Endothelial cell of umbilical vein (primary cell): ENCODE measurements around the gene SLC44A1.

Experiments used
- CTCF ChIP-seq, 2 donors: IDR thresholded peaks; 1 replicate in 1 of 2; 2 replicates in 1 of 2; pipeline ENCODE4 v1.5.1; 2011; ENCODE audit warnings: low read length in 2 of 2, mild to moderate bottlenecking in 2 of 2, moderate library complexity in 2 of 2, control low read depth in 1 of 2, inconsistent platforms in 1 of 2, low read depth in 1 of 2; ENCODE audit not compliant: insufficient read depth in 1 of 2; ENCODE audit errors: extremely low read depth in 1 of 2
- GATA2 ChIP-seq: IDR thresholded peaks from 2 replicates; pipeline ENCODE4 v1.7.0; 2011; ENCODE audit warnings: low read depth, mild to moderate bottlenecking, moderate library complexity, mixed read lengths, low read length; ENCODE audit not compliant: insufficient read length, insufficient read depth
- POLR2A ChIP-seq: IDR thresholded peaks from 2 replicates; pipeline ENCODE4 v1.6.1; 2012; ENCODE audit warnings: low read depth, mild to moderate bottlenecking, control low read depth, low read length
- POLR2AphosphoS5 ChIP-seq: IDR thresholded peaks from 2 replicates; pipeline ENCODE4 v1.6.1; 2012; ENCODE audit warnings: low read depth, mild to moderate bottlenecking, control low read depth, low read length, moderate library complexity; ENCODE audit not compliant: insufficient read depth
- TF ChIP-seq, protein P1 (sequence below): IDR thresholded peaks from 2 replicates; pipeline ENCODE4 v1.6.1; 2011; ENCODE audit not compliant: insufficient read depth, insufficient read length

GRCh38 chr9:105436783-105437182, 192.3 kb downstream of the SLC44A1 start:
- no peak for TF ChIP-seq CTCF (IDR thresholded peaks at IDR 0.05; ENCODE audit: extremely low read depth in 1 of 2, insufficient read depth in 1 of 2, low read depth in 1 of 2, low read length in 2 of 2)
- no peak for TF ChIP-seq POLR2AphosphoS5
- TF ChIP-seq, protein P1, sequence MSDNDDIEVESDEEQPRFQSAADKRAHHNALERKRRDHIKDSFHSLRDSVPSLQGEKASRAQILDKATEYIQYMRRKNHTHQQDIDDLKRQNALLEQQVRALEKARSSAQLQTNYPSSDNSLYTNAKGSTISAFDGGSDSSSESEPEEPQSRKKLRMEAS: no peak
- no peak for TF ChIP-seq POLR2A
- no peak for TF ChIP-seq GATA2
